CD4-positive, alpha-beta T cell treated with Interleukin-15 for 4 hours (primary cell): ENCODE results near the gene EHD3.

Experiments used
- DNase-seq: peaks from one replicate; pipeline ENCODE4 v3.0.0-alpha.2; 2020; ENCODE audit warnings: low spot score

Gene EHD3

DNA sequence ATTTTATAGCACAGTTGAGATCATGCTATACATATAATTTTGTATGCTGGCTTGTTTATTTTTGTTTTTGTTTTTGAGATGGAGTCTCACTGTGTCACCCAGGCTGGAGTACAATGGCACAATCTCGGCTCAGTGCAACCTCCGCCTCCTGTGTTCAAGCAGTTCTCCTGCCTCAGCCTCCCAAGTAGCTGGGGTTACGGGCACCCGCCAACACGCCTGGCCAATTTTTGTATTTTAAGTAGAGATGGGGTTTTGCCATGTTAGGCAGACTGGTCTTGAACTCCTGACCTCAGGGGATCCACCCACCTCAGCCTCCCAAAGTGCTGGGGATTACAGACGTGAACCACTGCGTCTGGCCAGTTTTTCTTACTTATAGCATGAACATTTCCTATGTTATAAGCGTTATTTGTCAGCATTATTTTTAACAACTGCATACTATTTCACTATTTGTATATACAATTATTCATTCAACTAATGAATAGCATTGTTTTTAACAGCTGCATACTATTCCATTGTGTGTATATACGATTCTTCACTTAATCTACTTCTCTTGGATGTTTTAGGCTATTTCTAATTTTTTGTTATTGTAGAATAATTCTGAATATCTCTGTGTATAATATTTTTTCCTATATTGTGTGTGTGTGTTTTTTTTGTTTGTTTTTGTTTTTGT is 3.5 kb downstream of the EHD3 start:
- DNase-seq = no peak

DNA sequence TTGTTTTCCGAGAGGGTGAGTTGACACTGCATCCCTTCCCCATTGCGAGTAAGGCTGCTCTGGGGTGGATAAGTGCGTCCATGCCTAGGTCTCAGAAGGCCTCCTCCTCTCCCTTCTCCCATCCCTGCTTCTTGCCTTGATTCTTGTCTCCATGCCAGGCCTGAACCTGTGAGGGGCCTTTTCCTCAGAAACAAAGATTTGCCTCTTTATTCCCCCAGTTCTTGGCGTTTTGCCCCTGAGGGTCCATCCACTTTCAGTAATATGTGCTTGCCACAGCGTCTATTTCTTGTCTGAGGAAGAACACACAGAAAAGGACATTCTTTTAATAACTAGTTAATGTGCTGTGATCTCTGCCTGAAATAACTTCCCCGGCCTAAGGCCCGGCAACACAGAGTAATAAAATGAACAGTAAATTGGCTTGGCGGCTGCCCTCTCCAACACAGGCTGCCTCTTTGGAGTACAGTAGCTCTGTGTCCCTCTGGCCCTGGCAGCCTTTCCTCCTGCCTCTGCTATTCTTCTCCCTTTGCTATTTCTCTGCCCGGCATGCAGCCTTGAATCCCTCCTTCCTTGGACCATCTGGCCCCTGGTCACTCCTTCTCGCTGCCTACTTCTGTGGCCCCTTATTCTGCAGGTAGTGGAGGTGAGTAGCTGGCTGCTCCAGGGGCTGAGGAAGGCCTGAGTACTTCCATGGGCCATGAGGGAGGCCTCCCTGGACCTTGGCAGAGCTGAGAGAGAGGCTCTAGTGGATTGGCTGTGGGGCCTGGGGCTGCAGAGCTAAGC is 4.4 kb downstream of the EHD3 start:
- no peak for DNase-seq

DNA sequence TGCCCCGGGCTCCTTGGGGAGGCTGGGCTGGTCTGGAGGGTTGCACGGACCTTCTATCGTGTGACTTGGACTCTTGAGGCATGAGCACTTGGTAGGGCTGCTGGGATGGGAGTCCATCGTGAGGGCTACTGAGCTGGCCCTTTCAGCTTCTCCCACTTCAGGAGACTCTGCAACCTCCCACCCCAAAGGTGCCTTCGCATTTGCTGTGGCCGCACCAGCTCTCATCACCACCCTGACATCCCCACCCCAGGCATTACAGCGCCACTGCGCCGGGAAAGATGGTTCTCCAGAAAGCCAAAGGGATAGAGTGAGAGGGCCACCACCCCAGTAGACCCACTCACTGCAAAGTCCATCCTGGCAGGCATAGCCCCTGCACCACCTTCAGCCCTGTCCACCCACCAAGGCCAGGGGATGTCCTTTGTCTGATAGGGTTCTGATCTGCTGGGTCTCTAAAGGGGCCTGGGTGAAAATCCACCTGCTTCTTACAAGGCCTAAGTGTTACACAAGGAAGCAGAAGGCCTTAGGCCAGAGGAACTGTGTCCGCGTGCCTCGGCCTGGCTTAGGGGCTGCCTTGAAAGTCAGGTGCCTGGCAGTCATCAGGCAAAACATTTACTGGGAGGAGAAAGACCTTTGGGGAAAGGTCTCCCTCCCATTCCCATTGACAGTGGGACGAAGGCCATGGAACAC is 5.1 kb downstream of the EHD3 start:
- no peak for DNase-seq

DNA sequence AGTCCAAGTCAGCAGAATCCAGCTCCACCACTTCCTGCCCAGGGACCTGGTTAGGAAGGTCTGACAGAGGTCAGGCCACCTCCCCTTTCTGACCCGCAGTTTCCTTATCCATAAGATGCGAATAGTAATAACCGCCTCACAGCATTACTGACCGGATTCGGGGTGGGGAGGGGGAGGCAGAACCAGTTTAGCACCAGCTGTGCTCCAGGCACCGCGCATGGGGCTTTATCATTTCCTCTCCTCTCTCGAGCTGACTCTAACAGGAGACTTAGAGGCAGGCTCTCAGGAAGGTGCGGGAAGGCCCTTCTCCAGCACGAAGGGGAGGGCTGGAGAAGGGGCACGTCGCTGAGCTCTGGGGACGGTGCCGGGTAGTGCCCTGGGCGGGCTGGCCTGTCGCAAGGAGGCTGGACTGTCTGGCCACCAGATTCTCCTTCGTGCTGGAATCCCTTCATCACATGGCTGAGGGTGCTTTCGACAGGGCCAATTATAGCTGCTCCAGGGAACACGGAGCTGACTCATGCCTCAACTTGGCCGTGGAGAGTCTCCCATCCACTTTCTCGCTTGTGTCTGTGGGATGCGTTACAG is 5.7 kb downstream of the EHD3 start:
- DNase-seq = no peak

DNA sequence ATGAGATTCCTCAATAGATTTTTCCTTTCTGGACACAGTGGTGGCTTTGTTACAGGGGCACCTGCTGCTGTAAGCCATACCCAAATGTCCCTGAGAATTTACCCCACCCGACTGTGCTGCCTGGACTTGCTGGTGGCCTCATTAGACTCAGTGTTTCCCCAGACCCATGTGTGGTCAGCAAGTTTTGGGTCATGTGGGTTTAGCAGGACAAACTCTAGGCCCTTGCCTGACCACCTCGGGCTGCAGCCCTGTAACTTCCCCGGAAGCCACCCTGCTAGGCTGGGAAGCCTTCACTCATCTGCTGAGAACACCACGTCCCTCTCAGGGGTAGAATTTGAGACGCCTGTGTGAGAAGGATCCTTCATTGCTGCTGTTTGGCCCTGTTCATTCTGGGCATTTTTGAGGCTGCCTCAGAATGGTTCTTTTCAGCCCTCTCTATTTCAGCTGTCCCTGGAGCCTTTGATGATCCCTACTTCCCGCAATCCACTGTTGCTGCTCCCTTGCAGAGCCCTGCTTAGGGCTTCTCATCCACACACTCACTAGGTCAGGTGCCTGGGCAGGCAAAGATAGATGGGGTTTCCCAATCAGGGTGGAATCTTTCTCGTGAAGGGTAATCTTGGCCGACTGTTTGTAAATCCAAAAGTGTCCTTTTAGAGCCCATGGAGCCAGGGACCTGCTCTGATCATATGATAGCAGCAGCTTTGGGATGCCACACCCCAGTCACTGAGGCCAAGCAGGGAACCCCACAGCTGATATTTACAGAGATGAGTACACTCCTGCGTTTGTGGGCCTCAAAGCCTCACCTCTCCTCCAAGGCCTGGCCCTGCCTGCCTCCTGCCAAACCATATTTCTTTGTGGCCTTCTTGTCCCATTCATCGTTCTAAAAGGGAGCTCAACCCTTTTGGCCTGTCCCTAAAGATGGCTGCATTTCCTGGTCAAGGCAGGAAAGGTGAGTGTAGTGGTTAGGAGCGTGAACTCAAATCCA is 6.7 kb downstream of the EHD3 start:
- DNase-seq = no peak

DNA sequence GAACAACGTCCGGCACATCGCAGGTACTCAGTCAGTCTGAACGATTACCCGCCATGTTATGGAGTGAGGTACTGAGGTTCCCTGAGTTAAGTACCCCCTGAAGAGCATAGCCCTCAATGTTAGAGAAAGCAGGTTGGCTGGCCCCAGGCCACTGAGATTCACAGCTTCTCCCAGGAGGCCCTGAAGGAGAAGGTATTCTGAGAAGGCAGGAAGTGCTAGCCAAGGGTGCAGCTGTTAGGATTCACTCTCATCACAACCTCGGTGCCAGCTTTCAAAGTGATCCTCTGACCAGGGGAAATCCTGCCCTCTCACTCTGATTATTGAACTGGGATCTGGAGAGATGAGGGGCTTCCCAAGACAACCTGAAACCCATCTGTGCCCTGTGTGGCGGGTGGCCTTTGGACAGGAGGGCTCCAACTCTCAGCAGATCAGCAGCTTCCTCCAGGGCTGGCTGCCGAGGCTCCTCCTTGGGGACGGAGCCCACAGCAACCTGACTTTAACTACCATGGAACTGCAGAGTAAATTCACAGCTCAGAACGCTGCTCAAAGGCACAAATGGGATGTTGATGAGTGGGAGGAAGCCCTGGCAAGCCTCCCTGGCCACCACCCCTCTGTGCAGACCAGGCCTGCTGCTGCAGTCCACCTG is 7.8 kb downstream of the EHD3 start:
- DNase-seq = no peak

DNA sequence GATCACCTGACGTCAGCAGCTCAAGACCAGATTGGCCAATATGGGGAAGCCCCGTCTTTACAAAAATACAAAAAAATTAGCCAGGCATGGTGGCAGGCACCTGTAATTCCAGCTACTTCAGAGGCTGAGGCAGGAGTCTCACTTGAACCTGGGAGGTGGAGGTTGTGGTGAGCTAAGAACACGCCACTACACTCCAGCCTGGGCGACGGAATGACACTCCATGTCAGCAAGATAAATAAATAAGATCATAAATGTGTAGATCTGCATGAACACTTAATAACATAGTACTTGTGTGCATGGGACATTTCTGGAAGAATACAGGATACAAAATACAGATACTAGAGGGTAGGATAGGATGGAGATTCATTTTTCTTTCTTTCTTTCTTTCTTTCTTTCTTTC is 9.1 kb downstream of the EHD3 start:
- no peak for DNase-seq

DNA sequence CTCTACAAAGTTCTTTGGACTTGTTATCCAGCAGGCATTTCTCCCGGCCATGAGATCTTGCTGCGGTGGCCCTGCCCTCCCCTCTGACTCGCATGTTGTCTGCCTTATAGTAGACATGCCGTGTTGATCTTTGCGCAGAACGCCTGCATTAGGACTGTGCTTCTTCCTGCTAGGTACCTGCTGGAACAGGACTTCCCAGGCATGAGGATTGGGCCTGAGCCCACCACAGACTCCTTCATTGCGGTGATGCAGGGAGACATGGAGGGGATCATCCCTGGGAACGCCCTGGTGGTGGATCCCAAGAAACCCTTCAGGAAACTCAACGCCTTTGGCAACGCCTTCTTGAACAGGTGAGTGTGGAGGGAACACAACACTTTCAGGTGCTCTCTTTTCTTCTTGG is 10.1 kb downstream of the EHD3 start:
- DNase-seq = no peak

DNA sequence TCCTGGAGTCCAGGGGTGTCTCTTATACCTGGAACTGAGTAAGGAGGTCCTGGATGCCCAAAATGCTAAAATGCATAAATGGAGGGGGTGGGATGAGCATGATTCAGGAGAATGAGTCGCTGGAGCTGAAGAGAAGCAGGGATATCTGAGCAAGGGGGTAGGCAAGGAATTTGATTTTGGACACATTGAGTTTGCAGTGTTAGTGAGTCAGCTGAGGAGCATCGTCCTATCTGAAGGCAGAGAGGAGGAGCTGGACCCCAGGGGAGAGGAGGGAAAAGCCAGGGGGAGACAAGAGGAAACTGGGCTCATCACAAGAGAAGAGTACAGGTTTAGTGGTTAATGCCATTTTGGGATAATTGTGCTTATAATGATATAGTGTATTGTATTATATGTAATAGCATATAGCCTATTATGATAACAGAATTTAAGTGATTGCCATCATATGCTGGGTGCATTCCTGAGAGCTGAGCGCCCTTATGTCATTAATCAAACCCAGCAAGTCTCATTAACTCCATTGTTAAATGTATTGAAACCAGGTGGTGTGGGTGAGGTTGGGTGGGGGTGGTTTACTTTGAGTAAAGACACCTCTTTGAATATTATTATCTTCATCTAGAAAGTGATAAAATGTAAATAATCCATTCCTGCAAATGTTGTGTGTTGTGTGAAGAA is 12.4 kb downstream of the EHD3 start:
- no peak for DNase-seq

DNA sequence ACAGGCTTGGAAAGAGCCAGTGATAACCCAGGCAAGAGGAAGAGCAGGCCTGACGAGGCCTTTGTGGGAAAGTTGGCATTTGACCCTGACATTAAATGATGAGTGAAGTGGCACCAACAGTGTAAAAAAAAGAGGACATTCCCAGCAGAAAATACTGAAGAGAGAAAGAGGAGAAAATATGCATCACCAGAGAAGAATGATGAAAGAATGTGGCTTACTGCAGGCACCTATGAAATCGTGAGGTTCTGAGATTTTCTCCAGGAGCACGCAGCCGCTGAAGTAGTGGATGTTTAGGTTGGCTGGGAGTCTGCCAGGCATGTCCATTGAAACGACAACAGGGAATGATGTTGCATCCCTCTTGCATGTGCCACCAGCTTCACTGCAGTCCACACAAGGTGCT is 13.8 kb downstream of the EHD3 start:
- no peak for DNase-seq

DNA sequence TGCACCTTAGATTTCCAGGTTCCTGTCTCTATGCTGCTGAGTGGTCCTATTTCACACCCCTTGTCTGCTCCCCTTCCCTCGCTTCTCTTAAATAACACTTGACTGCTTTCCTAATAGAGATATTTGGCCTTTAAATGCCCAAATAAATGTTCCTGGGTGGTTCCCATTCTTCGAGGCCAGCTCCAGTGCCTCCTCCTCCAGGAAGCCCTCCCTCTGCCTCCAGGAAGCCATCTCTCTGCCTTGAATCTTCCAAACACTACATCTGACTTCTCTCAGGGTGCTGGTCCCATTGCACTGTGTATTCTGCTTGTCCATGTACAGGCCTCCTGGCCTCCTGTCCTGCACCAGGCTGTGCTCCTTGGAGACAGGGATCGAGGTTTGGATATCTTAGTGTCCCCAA is 14.2 kb downstream of the EHD3 start:
- DNase-seq = no peak

DNA sequence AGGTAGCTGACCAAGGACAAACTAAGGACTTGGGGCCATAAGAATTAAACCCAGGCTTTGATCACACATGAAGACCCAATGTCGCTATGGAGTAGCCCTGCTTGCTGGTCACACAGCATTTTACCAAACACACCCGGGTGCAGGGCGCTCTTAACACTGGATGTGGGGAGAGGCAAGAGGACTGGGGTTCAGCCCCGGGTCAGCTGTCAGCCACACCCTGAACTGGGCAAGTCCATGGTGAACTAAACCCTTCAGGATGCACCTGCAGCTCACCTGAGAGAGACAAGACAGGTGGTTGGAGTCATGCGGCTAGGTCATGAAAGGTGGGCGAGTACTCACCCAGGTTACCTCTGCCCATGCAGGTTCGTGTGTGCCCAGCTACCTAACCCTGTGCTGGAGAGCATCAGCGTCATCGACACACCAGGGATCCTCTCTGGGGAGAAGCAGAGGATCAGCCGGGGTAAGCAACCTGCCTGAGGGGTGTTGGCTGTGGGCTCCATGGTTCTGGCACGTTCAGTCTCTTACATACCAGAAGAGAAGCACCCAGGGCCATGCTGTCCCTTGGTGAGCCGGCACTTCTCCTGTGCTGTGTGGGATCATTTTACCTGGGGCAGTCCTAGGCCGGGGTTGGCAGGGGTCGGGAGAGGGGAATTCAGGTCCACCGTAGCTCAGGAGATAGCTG is 15.2 kb downstream of the EHD3 start:
- no peak for DNase-seq

DNA sequence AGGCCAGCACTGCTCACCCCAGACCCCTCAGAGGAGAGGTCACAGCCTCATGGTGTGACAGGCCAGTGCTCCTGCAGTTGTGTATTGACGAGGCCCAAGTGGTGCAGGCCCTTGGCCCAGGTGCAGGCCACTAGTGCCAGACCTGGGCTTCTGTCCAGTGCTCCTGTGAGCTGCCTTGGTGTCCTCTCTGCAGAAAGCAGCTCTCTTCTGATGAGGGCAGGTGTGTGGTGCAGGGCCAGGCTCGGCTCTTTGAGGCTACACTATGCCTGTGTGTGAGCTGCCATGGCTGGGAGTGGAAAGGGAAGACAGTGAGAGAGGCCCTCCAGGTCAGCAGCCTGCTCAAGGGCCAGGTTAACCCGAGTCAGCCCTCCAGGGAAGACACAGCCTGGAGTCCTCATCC is 17.1 kb downstream of the EHD3 start:
- DNase-seq = no peak

DNA sequence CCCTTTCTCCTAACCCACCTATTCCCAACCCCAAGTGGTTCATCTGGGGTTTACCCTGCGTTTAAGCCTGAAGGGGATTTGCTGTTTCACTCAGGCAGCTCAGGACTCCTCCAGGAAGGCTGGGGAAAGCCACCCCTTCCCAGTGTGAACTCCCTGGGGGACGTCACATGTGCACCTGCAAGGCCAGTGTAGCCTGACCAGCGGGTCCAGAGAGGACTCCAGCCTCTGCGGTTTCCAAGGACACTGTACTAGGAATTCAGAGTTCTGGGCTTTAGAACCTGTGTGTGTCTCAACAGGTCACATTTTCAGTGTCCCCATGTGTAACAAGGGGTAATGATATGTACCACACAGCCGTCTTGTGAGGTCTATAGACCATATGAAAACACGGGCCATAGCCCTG is 17.9 kb downstream of the EHD3 start:
- no peak for DNase-seq

DNA sequence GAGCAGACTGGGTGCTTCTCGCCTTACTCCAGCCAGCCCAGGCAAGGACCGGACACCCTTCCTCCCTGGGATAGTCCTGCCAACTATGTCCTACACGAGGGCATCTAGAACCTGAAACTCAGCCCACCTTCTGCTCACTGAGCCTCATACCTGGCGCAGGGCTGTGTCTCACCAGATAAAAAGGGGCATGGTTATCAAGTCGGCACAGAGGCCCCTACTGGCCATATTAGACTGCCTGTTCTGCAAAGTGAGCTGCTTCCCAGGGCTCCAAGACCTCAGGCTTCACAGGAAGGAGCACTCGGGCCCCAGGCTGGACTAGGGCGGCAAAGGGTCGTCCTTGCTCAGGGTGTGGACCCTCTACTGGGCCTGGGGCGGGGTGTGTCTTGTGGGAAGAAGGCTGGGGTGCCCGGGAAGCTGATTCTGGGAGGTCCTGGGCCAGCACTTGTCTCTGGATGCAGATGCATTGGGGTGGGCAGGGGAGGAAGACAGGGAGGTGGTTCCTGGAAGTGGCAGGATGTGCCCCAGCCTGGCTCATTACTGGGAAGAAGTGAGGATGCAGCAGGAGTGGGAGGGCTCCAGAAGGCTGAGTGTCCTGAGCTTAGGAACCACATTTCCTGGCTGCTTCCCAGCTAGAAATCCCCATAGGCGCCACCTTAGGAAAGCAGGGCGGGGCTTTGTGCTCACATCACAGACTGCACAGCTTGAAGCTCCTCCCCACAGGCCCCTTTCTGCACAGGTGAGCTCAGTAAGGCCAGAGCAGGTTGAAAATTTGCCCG is 19.6 kb downstream of the EHD3 start:
- no peak for DNase-seq

DNA sequence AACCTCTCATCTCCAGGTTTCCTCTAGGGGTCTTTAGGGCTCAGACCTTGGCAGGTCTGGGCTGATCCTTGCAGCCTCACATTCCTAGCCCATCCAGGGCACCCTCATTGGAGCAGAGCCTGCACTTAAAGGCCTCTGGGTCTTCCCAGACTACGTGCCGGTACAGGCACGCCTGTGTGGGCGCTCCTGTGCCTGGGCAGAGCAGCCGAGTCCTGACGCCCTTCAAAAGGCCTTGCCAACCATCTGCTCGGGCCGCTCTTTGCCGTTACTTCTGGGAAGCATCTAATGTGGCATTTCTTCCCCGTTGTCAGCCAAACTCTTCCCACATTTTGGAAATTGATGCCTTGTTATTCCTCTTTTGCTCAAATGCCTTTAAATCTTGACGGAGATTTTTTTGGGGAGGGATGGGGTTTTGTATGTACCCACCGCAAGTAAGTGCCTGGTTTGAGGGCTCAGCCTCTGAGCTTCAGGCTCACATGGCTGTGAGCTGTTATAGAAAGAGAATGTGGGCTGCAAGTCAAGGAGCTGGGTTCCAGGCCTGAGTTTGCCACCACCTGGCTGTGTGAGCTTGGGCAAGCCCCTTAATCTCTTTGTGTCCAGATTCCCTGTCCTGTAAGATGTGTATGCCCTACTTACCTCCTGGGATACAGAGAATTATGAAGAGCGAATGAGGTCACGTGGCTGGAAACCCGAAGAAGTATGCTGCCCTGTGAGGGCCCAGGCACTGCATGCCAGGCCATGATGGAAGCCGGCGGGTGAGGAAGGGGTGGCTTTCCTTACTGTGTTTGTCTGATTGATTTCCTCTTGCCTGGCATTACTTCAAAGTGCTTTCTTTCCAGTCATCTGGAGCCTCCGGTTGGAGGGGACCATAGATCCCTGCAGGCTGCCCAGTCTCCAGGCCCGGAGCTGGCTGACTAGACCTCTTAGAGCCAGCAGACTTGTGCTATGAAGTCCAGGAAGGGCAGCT is 20.6 kb downstream of the EHD3 start:
- no peak for DNase-seq

DNA sequence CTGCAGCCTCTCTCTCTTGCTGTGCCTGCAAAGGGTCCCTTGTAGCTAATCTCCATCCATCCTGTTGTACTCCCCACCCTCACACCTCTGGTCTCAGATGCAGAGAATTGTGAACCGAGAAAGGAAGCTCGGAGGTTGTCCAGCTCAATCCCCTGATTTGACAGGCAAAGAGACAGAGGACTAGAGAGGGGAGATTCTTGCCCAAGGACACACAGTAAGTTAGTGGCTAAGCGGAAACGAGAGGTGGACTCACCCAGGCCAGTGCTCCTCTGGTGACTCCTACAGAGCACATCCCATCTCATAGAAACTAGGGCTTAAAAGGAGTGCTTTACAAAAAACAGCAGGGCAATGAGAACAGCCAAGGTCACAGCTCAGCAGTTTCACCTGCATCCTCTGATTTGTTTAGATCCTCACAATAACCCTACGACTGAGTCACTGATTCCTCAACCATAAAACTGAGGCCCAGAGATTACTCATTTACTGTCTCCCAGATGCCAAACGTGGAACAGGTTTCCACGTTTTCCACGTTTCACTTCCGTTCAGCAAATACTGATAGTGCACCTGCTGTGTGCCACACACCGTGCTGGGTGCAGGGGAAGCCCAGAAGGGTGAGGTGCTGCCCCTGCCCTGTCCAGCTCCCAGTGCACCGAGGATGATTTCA is 22.1 kb downstream of the EHD3 start:
- no peak for DNase-seq
